Measurements from ENCODE around the gene GPC3. TPM values are rescaled to one million over a fixed set of nuclear protein-coding genes. Genes with fewer than 3 reads are reported as not detected.

GPC3 gene
- total RNA-seq, 4 donors from 2014 or later = 0.82 to 4.9 (median 1.8) TPM

DNA sequence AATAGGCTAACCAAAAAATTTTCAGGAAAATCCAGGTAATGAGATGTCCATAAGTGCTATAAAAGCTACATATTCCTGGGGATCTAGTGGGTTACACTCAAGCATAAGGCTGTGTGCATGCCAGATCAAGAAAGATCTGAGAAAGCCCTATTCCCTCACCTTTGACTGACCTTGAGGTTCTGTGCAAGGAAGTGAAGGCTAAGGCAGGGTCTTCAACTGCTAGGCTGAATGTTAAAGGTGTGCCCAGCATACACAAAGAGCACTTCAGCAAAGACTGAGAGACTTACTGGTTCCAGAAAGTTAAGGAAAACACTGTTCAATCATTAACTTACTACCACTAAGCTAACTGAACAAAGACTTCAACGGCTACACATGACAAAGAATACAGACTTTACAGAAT, 269.7 kb downstream of the GPC3 start:
- no peak overlapping the region for H3K4me3 ChIP-seq
- no peaks in the 10 kb centered on the region for H3K27me3 ChIP-seq
- DNase-seq = no peak
- TF ChIP-seq, protein P1, sequence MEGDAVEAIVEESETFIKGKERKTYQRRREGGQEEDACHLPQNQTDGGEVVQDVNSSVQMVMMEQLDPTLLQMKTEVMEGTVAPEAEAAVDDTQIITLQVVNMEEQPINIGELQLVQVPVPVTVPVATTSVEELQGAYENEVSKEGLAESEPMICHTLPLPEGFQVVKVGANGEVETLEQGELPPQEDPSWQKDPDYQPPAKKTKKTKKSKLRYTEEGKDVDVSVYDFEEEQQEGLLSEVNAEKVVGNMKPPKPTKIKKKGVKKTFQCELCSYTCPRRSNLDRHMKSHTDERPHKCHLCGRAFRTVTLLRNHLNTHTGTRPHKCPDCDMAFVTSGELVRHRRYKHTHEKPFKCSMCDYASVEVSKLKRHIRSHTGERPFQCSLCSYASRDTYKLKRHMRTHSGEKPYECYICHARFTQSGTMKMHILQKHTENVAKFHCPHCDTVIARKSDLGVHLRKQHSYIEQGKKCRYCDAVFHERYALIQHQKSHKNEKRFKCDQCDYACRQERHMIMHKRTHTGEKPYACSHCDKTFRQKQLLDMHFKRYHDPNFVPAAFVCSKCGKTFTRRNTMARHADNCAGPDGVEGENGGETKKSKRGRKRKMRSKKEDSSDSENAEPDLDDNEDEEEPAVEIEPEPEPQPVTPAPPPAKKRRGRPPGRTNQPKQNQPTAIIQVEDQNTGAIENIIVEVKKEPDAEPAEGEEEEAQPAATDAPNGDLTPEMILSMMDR (IDR thresholded peaks at IDR 0.05) = no peak
- no peak for TF ChIP-seq POLR2AphosphoS5 (IDR thresholded peaks at IDR 0.05)
- TF ChIP-seq EP300 (IDR thresholded peaks at IDR 0.05; ENCODE audit: low read depth) = no peak
- no peak for TF ChIP-seq POLR2A (IDR thresholded peaks at IDR 0.05)
- in situ Hi-C loops (cut with MboI; ENCODE audit: low pct_ligation_motif_present in 1 of 4, low pct_unique_long_range_greater_than_20kb in 1 of 4, low sequenced_read_pairs in 3 of 4) (no loop called here), intact Hi-C loops (cut with DNase I; ENCODE audit: low total_unique reads) (no loop called here)
- WGBS, 2 donors (ENCODE audit: low coverage in 1 of 2) = 60 to 77% methylated on average over 1 of the region's 1 CpG
- H3K9me3 ChIP-seq = no peaks in the 10 kb centered on the region
- no peaks in the 10 kb centered on the region for H3K4me1 ChIP-seq
- H3K27ac ChIP-seq = no peak overlapping the region
- H3K36me3 ChIP-seq = no peaks in the 10 kb centered on the region

- H3K27me3 ChIP-seq = no peaks in the 10 kb centered on the region
- in situ Hi-C loops (cut with MboI; ENCODE audit: low pct_ligation_motif_present in 1 of 4, low pct_unique_long_range_greater_than_20kb in 1 of 4, low sequenced_read_pairs in 3 of 4) = no loop called here
- 33 to 75% methylated on average over 1 of the region's 1 CpG for WGBS, 2 donors (ENCODE audit: low coverage in 1 of 2)
- H3K27ac ChIP-seq = no peak overlapping the region
- H3K4me1 ChIP-seq = no peaks in the 10 kb centered on the region
- H3K9me3 ChIP-seq = no peaks in the 10 kb centered on the region
- H3K36me3 ChIP-seq = no peaks in the 10 kb centered on the region
- no peak overlapping the region for H3K4me3 ChIP-seq
- DNase-seq = no peak
- intact Hi-C loops (cut with DNase I; ENCODE audit: low total_unique reads) = no loop called here
- TF ChIP-seq, protein P1 (IDR thresholded peaks at IDR 0.05) = no peak
- TF ChIP-seq EP300 (IDR thresholded peaks at IDR 0.05; ENCODE audit: low read depth) (no peak), POLR2AphosphoS5 (IDR thresholded peaks at IDR 0.05) (no peak), POLR2A (IDR thresholded peaks at IDR 0.05) (no peak)
Measured at GRCh38 chrX:133709501-133709900, 275.9 kb downstream of the GPC3 start.

DNA sequence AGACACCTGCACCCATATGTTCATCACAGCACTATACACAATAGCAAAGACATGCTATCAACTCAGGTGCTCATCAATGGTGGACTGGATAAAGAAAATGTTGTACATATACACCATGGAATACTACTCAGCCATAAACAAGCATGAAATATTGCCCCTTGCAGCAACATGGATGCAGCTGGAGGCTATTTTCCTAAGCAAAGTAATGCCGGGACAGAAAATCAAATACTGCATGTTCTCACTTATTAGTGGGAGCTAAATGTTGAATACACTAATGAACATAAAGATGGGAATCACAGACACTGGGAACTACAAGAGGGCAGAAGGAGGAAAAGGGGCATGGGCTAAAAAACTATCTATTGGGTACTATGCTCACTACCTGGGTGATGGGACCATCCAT, 278.5 kb downstream of the GPC3 start:
- no peaks in the 10 kb centered on the region for H3K4me1 ChIP-seq
- intact Hi-C loops (cut with DNase I; ENCODE audit: low total_unique reads) = no loop called here
- no peak for TF ChIP-seq POLR2A (IDR thresholded peaks at IDR 0.05)
- in situ Hi-C loops (cut with MboI; ENCODE audit: low pct_ligation_motif_present in 1 of 4, low pct_unique_long_range_greater_than_20kb in 1 of 4, low sequenced_read_pairs in 3 of 4) = no loop called here
- H3K27me3 ChIP-seq = no peaks in the 10 kb centered on the region
- H3K4me3 ChIP-seq = no peak overlapping the region
- DNase-seq = no peak
- H3K36me3 ChIP-seq = no peaks in the 10 kb centered on the region
- no peak overlapping the region for H3K27ac ChIP-seq
- WGBS, 2 donors (ENCODE audit: low coverage in 1 of 2) = 84% methylated on average over 1 of the region's 1 CpG; no CpG with 5 or more reads in 1 of the 2 donors
- H3K9me3 ChIP-seq = no peaks in the 10 kb centered on the region

- in situ Hi-C loops (cut with MboI; ENCODE audit: low pct_ligation_motif_present in 1 of 4, low pct_unique_long_range_greater_than_20kb in 1 of 4, low sequenced_read_pairs in 3 of 4) = no loop called here
- Histone ChIP-seq H3K27ac (no peak overlapping the region), H3K27me3 (no peaks in the 10 kb centered on the region), H3K4me1 (no peaks in the 10 kb centered on the region), H3K36me3 (no peaks in the 10 kb centered on the region), H3K9me3 (no peaks in the 10 kb centered on the region), H3K4me3 (no peak overlapping the region)
- TF ChIP-seq, protein P1 (IDR thresholded peaks at IDR 0.05) = no peak
- TF ChIP-seq EP300 (IDR thresholded peaks at IDR 0.05; ENCODE audit: low read depth) = no peak
- TF ChIP-seq POLR2AphosphoS5 (IDR thresholded peaks at IDR 0.05) = no peak
- no peak for TF ChIP-seq POLR2A (IDR thresholded peaks at IDR 0.05)
- intact Hi-C loops (cut with DNase I; ENCODE audit: low total_unique reads) = no loop called here
- DNase-seq = no peak
Measured at GRCh38 chrX:133702230-133702629, 283.2 kb downstream of the GPC3 start.

DNA sequence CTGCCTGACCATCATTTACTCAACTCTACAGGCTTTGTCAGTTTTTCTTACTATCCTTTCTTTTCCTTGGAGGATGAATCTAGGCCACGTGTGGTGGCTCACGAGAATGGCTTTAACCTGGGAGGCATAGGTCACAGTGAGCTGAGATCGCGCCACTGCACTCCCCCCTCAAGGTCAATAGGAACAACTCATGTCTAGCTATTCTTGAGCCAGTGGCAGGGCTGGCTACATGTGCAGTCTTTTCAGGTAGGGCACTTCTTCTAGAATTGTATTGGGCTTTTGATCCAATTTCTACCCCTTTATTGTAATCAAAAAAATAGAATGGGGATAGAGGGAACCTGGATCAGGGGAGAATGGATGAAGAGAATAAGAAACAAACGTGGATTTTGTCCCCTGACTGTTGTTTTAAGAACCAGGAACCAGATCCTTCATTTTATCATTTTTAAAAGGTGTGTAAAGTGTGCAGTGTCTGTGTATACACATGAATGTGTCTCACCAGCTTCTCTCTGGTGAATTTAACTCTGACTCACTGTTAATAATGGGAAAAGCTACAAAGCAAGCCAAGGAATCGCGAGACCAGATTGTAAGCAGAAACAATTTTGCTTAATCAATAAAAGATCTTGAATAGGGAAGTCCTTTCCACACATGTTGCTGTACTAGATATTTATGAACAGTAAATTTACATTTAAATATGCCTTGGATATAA, 286.2 kb downstream of the GPC3 start:
- Histone ChIP-seq H3K36me3 (no peaks in the 10 kb centered on the region), H3K9me3 (no peaks in the 10 kb centered on the region), H3K27ac (no peak overlapping the region), H3K4me3 (no peak overlapping the region), H3K4me1 (no peaks in the 10 kb centered on the region), H3K27me3 (no peaks in the 10 kb centered on the region)
- 73 to 82% methylated on average over 2 to 7 of the region's 7 CpGs for WGBS, 2 donors (ENCODE audit: low coverage in 1 of 2)
- TF ChIP-seq EP300 (IDR thresholded peaks at IDR 0.05; ENCODE audit: low read depth) = no peak
- TF ChIP-seq, protein P1 (IDR thresholded peaks at IDR 0.05) = no peak
- TF ChIP-seq POLR2AphosphoS5 (IDR thresholded peaks at IDR 0.05) = no peak
- no peak for TF ChIP-seq POLR2A (IDR thresholded peaks at IDR 0.05)
- intact Hi-C loops (cut with DNase I; ENCODE audit: low total_unique reads) = loop anchor here (1.0 kb wide), 1 partner anchor 11 kb away; no protein-coding TSS in a partner anchor
- no peak for DNase-seq
- in situ Hi-C loops (cut with MboI; ENCODE audit: low pct_ligation_motif_present in 1 of 4, low pct_unique_long_range_greater_than_20kb in 1 of 4, low sequenced_read_pairs in 3 of 4) = loop anchor here in 1 of 4 donors (25.0 kb wide), 1 partner anchor 662 kb away; no protein-coding TSS in a partner anchor
